Activated CD4-positive, CD25-positive, alpha-beta regulatory T cell treated with anti-CD3 and anti-CD28 coated beads, Interleukin-2, amount 50 U/mL, for 72 hours (primary cell): ENCODE measurements around the gene CRAT.

ENCODE experiments used
- DNase-seq: peaks from one replicate; pipeline ENCODE4 v3.0.0; 2021

CRAT gene

DNA sequence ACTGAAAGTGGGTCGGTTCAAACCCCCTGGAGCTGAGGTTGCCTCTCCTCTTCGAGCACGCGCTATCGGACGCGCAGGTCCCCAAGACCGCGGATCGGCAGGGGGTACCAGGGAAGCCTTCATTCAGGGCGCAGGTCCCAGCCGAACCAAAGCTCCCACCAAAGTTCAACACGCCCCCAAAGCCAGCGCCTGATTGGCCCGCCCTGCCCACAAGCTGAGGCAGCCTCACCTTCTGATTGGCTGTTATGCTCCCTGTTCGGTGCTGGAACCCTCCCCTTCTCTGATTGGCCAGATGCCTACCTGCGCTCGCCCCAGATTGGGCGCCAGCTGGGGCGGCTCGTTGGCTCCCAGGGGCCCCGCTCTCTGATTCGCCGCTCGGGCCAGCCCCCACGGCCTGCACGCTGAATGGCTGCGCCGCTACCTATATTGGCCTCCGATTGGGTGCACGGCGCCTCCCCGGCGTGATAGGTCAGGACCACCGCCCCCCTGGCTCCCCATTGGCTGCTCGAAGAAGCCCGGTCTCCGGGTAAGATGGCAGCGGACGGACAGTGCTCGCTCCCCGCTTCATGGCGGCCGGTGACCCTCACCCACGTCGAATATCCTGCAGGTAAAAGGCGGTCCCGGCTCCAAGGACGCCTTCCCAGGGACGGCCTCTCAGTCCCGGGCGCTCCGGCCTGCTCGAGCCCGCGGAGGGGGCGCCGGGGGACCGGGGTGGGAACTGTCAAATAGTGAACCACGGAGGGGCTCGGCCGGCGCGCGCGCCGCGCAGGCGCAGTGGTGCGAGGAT lies 29.8 kb downstream of the CRAT start, which contains the start of gene DOLPP1:
DOLPP1 (plus strand) TSS at position 511 of the 787 bp plus-strand sequence; CDS start at position 532, 21 bp downstream.
- DNase-seq, result peak; percentile 97

DNA sequence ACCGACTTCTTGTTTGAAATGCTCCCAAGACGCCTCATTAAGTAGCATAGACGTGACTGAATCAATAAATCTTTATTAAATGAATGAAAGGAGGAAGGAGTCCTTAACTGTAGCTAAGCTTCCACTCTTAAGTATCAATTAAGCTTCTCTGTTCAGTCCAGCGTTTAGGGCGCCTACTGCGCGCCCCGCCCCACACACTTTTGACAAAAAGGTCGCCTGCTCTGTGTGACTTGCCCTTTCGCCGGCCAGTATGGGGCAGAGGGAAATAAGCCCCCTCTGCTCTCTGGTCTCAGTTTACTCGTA lies 30.3 kb downstream of the CRAT start:
- no peak for DNase-seq

DNA sequence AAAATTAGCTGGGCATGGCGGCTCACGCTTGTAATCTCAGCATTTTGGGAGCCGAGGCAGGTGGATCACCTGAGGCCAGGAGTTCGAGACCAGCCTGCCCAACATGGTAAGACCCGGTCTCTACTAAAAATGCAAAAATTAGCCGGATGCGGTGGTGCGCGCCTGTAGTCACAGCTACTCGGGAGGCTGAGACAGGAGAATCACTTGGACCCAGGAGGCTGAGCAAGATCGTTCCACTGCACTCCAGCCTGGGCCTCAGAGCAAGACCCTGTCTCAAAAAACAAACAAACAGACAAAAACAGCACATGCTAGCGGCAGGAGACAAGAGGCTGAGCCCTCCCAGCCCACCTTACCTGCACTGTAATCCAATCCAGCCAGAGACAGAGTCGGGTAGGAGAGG lies 30.8 kb downstream of the CRAT start:
- DNase-seq, result no peak

DNA sequence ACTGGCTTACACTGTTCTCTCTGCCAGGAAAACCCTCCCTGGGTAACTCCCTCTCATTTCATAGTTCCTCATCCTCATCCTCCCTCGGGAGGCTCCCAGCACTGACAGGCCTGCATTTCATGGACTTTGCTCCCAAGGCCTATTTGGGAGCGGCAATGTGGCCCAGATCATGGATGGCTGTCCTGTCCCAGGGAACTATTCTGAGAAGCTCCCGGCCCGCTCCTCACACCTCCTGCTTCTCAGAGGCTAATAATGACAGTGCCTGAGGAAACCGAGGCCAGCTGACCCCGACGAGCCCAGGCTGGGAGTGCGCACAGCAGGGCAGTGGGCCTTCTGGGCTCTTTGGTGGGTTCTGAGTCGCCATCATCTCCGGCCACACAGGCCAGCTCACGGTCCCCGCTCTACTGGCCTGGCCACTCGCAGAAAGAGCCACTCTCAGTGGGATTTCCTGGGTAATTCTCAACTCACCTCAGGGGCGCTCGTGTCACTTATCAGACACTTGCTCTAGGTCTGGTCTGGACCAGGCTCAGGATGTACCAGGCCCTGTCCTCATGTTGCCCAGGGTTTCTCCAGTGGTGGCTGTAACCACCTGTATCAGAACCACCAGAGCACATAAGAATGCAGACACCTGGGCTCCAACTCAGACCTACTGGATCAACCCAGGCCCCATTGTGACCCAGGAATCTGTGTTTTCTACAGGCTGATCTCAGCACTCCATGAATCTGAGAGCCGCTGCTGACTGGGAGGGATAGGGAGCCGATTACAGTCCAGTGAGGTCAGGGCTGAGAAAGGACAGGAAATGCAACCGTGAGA lies 31.7 kb downstream of the CRAT start:
- DNase-seq, result no peak

DNA sequence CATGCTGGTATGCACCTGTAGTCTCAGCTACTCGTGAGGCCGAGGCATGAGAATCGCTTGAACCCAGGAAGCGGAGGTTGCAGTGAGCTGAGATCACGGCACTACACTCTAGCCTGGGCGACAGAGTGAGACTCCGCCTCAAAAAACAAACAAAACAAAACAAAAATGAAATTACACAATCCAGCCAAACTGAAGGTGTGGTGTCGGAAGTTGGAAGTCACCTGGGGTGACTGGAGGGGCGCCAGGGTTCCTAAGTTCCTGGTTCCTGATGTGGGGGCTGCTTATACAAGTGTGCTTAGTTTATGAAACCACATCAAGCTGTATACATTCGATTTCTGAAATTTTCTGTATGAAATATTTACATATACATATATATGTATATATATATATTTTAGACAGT lies 33.4 kb downstream of the CRAT start:
- DNase-seq, result no peak

DNA sequence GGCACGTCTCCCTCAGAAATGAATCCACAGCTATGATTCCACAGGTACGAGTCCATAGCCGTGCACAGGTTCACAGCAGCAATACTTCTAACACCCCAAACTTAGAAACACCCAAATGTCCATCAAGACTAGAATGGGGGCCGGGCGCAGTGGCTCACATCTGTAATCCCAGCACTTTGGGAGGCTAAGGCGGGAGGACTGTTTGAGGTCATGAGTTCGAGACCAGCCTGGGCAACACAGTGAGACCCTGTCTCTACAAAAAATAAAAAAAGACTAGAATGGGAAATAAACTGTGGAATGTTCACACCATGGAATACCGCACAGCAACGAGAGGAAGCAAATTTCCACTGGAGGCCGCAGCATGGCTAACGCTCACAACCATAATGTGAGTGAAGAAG lies 34.0 kb downstream of the CRAT start:
- no peak for DNase-seq

DNA sequence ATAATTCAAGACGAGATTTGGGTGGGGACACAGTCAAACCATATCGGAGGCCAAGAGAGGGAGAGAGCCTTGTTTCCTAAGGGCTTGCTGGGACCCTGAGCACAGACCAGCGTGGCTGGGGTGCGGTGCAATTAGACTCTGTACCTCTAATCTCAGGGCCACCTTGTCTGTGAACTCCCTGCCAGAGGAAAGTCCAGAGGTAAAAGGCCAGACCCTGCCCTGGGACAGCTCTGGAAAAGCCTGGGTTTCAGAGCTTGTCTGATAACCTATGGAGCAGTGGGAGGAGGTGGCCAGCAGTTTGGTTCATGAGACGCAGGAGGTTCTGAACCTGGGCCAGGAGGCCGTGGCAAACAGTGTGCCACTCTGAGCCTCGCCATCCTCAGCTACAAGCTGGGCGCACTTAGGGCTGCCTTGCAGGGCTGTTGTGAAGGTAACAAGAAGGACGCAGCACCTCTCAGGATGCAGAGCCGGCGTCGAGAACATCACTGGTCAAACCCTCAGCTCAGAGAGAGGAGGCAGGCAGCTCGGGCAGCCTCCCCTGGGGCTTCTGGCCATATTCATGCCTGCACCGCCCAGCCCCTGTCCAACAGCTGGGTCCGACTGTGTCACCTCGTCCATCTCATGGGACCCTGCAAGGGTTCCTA lies 34.5 kb downstream of the CRAT start:
- no peak for DNase-seq

DNA sequence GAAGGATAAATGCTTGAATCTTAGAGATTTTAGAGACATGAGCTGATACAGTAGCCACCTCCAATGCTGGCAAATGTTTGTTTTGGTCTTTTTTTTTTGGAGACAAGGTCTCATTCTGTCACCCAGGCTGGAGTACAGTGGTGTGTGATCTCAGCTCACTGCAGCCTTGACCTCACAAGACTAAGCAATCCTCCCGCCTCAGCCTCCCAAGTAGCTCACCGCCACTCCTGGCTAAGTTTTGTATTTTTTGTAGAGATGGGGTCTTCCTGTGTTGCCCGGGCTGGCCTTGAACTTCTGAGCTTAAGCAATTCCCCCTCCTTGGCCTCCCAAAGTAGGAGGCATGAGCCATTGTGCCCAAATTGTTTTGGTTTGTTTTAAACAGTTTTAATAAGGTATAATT lies 36.5 kb downstream of the CRAT start:
- no peak for DNase-seq

DNA sequence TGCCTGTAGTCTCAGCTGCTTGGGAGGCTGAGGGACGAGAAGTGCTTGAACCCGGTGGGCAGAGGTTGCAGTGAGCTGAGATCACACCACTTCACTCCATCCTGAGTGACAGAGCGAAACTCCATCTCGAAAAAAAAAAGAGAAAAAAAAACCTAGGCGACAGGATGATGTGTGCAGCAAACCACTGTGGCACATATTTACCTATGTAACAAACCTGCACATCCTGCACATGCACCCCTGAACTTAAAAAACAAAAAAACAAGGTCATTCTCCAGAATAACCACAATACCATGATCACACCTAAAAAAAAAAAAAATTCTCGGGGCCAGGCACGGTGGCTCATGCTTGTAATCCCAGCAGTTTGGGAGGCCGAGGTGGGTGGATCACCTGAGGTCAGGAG lies 37.2 kb downstream of the CRAT start:
- DNase-seq, result no peak

DNA sequence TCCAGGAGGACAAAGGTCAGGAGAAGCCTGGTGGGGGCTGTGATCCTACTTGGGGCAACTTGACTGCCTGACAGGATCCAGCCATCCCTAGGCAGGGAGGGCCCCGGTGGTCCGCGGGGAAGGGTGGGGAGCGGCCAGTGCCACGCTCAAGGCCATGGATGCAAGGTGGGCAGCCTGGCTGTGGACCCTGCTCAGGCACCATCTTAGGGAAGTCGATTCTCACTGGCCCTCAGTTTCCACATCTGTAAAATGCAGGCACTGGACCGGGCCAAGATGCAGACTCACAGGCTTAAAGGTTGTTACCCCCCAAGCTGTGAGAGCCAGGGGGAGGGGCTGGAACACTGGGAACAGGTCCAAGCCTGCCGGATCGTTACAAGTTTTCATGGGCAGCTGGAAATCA lies 38.4 kb downstream of the CRAT start:
- no peak for DNase-seq

DNA sequence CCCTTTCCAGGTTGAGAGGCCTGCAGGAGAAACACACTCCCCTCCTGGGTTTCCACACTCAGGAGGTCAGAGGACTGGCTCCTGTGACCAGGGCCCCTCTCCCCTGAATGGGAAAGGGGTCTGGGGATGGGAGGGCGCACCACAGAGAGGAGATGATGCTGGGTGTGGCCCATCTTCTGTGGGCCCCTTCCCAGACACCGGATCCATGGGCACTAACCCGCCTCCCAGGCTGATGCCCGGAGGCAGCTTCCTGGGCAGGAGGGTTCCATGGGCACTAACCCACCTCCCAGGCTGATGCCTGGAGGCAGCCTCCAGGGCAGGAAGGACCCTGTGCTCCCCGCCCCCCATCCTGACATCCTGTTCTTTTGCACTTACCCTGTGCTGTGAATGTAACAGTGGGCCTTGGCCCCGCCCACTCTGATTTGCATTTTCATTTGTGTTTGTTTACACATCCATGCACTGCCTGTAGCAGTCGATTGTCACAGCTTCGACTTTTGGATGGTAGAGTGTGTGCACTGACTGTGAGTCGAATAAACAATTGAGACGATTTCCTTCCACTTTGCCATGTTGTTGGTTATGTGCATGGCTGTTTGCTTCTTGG lies 39.0 kb downstream of the CRAT start:
- DNase-seq, result no peak

DNA sequence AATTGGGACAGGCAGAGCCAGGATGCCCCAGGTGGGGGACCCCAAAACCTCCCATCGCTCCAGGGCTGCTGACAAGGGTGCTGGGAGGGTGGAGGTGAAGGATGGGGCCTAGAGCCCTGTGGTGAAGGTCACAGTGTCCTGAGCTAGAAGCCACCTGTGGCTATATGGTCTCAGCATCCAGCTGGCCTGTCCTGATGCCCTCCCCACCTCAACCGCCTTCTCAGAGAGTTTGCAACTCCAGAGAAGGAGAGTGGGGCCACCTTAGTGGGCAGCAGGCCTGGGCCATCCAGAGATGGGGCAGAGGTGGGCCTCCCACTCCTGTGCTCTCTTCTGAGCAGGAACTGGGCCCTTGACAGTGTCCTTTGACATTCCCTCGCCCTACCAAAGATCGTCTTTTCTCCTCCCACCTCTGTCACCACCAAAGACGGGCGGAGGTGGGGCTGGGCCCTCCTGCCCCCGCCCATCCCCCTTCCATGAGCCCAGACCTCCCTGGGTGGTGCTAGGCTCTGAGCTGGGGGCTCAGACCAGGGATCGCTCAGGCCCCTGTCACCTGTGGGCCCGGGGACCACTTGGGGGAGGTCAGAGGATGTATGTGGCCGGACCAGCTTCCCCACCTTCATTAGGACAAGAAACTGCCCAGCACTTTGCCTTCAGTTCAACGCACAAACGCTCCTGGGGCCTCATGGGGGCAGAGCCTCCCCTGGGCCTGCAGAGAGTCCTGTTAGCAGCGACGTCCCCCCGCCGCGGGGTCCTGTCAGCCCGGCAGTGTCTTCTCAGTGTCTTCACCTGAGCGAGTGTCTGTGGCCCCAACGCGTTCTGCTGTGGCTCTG lies 39.7 kb downstream of the CRAT start:
- no peak for DNase-seq

DNA sequence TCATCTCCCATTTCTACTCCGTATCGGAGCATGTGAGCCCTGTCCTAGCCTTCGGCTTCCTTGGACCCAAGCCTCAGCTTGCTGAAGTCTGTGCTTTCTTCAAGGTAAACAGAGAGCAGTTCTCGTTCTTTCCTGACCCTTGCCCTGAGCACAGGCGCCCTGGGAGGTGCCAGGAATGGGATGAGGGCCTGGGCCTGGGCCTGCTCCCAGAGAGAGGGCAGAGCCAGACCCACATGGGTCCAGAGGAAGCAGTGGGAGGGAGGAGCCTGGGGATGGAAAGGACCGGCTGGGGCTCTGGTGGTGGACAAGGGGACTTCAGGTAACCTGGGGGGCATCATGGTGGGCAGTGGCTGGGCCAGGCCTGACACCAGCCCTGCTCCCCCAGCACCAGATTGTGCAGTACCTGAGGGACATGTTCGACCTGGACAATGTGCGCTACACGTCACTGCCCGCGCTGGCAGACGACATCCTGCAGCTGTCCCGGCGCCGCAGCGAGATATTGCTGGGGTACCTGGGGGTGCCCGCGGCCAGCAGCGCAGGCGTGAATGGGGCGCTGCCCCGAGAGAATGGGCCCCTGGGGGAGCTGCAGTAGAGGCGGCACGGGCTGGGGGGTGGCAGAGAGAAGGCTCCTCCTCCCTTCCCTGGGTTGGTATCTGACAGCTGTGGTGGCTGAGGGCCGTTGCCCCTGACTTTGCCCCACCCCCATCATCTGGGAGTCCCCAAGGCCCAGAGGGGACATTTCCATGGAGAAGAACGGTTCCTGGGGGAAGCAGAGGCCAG lies 40.5 kb downstream of the CRAT start:
- DNase-seq, result no peak

DNA sequence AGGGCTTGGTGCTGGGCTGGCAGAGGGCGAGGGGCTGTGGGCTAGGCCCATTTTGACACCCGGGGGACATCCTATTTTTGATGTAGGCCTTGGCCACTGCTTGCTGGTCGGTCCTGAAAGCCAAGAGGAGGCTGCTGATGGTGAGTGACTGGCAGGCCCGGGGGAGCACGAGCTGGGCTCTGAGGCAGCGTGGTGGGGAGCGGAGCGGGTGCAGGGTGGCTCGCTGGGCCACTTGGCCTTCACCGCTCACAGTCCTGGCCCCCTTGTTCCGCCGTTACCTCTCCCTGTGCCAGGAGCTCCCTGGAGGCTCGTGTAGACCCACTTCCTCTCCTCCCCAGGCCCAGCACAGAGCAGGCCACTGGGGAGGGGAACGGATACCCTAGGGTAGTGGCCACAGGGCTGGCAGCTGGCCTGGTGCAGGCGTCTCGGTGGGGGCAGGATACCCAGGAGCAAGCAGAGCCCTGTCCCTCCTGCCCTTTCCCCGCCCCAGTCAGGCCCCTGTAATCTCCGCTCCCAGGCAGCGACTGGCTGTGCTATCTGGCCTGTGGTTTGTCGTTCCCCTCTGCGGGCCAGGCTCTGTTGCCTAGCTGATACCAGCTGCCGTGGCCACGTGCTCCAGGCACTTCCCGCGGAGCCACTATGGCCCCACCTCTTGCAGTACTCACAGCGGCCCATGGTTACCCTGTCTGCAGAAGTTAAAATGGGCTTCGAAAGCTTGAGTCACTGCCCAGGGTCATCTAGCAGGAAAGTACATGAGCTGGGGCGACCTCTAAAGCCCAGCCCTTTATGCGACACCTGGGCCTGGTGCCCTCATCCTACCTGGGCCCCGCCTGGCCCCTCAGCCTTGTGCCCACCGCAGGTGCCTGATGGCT lies 41.4 kb downstream of the CRAT start:
- peak; percentile 48 for DNase-seq

DNA sequence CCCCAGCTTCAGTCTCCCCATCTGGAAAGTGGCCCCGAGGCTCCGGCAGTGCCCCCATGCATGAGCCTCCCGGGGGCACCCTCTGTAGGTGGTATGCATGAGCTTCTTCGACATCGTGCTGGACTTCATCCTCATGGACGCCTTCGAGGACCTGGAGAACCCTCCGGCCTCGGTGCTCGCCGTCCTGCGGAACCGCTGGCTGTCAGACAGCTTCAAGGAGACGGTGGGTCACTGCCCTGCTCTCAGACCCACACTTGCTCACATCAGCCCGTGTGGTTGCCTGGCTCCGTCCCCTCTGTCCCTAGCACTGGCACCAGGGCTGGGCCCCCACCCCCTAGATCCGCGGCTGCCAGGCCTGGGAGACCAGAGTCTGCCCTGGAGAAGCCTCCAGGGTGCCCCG lies 42.5 kb downstream of the CRAT start:
- no peak for DNase-seq

DNA sequence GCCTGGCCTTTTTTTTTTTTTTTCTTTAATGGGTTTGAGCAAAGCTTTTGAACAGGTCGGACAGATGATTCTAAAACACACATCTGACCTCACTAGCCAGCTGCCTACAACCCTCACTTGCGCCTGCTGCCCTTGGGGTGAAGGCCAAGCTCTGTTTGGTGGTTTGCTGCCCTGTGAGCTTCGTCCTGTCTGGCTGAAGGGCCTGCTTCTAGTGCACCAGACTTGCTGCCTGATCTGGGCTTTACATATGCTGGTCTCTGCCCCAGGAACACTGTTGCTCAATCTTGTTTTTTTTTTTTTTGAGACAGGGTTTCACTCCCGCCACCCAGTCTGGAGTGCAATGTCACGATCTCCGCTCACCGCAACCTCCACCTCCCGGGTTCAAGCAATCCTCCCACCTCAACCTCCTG lies 46.1 kb downstream of the CRAT start:
- DNase-seq, result no peak

DNA sequence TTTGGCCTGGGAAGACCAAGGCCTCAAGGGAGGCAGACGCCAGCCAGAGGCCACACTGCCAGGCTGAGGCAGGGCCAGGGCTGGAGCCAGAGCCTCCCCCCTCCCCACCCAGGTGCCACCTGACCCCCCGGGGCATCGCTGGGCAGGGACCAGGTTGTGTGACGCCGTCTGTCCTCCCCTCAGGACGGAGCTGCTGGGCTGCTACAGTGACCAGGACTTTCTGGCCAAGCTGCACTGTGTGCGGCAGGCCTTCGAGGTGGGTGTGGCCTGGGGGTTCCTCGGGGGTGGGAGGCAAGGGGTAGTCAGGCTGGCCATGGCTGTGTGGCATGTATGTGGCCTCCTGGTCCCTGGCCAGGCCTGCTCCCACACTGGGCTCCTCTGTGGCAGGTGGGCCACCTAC lies 47.5 kb downstream of the CRAT start:
- no peak for DNase-seq

DNA sequence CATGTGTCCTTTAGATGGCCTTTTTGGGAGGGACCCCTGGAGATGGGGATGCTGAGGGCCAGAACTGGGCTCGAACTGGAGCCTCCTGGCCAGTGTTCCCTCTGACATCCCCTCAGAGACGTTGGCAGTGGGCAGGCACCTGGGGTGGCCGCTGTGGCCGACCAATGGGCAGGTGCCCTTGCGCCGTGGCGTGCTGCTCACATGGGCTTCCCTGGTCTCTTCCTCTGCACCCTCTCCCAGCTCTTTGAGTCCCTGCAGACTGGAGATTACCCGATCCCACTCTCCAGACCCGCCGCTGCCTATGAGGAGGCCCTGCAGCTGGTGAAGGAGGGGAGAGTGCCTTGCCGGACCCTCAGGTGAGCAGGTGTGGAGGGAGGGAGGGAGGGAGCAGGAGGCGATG lies 49.6 kb downstream of the CRAT start:
- DNase-seq, result no peak

DNA sequence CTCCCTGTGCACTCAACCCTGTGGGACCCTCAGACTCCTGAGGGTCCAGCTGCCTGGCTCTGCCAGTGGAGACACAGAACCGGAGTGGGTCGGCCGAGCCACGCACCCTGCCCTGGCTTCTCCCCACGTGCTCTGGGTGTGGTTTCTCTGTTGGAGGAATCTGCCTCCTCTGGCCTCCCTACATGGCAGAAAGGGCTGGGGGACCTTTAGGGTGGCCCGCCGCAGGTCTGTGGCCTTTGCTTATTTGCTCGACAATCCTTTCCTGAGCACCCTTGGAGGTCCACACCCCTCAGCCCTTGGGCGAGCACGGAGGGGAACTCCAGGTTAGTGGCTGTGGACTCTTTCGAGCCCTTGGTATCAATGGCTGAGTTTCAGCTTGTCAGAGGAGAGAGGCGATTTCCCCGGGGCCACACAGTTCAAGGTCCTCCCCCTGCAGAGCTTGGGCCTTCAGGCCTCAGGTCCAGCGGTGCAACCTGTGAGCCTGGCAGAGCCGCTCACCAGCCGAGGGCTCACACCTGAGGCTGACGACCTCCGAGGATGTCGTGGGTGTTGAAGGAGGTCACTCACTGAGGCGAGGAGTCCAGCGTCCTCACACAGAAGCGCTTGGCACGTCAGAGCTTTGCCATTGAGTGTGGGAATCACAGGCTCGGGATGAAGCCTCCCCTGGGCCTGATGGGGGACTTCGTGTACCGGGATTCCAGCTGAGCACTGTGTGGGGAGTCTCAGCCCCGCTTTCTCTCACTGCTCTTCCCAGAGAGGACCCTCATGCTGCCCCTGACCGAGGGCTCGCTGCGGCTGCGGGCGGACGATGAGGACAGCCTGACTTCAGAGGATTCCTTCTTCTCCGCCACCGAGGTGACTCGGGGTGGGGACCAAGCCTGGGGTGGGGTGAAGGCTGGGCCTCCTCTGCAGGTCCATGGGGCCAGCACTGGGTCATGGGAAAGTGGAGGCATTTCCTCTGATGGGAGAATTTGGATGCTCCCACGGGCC lies 50.5 kb downstream of the CRAT start:
- DNase-seq, result no peak
